ENCODE data around the gene GSE1.
A peak's percentile ranks its signal among the peaks of the same experiment; 100 is the strongest.

GSE1 gene

GRCh38 chr16:85612801-85613603, at the start of gene GSE1:
Gene GSE1 (plus strand): TSS chr16:85613322. CDS start chr16:85613392, 70 bp downstream.
- DNase-seq: peak; percentile 90

- no peak for DNase-seq
These were observed 49.4 kb upstream of the GSE1 start for GRCh38 chr16:85563515-85564276.

GRCh38 chr16:85564277-85565051, 48.7 kb upstream of the GSE1 start:
- DNase-seq: no peak

GRCh38 chr16:85565340-85565739, 47.8 kb upstream of the GSE1 start:
- DNase-seq: no peak

GRCh38 chr16:85565801-85566526, 47.2 kb upstream of the GSE1 start:
- no peak for DNase-seq

- no peak for DNase-seq
These were observed 46.5 kb upstream of the GSE1 start for GRCh38 chr16:85566561-85567100.

GRCh38 chr16:85567101-85567866, 45.8 kb upstream of the GSE1 start:
- no peak for DNase-seq

- DNase-seq: no peak
These were observed 45.2 kb upstream of the GSE1 start for GRCh38 chr16:85567935-85568334.

- no peak for DNase-seq
These were observed 44.6 kb upstream of the GSE1 start for GRCh38 chr16:85568519-85568918.

- DNase-seq: no peak
These were observed 44.0 kb upstream of the GSE1 start for GRCh38 chr16:85569039-85569614.

GRCh38 chr16:85569615-85570212, 43.4 kb upstream of the GSE1 start:
- DNase-seq: no peak

GRCh38 chr16:85570213-85570734, 42.8 kb upstream of the GSE1 start:
- DNase-seq: no peak

GRCh38 chr16:85570735-85571562, 42.2 kb upstream of the GSE1 start:
- no peak for DNase-seq

- DNase-seq: no peak
These were observed 41.6 kb upstream of the GSE1 start for GRCh38 chr16:85571563-85571812.

GRCh38 chr16:85571813-85572619, 41.1 kb upstream of the GSE1 start:
- no peak for DNase-seq

GRCh38 chr16:85573045-85573695, 40.0 kb upstream of the GSE1 start:
- no peak for DNase-seq

- no peak for DNase-seq
These were observed 39.2 kb upstream of the GSE1 start for GRCh38 chr16:85573696-85574641.
